Hepatocyte (in vitro differentiated cells): ENCODE measurements around the gene NPL. TPM values are rescaled to one million over a fixed set of nuclear protein-coding genes. Genes with fewer than 3 reads are reported as not detected.

Experiments used
- DNase-seq: peaks from one replicate; pipeline ENCODE4 v3.0.0-alpha.2; 2016; ENCODE audit warnings: low spot score
- H2AFZ ChIP-seq: fragments of 200-600 bp; sonication (generic); 2 replicates; pipeline ENCODE4 v1.6.0; 2016; ENCODE audit warnings: antibody characterized with exemption, mild to moderate bottlenecking
- H3K27ac ChIP-seq: fragments of 200-600 bp; sonication (generic); 2 replicates; pipeline ENCODE4 v1.5.1; 2016; ENCODE audit warnings: mild to moderate bottlenecking
- H3K27me3 ChIP-seq: fragments of 200-600 bp; sonication (generic); 2 replicates; pipeline ENCODE4 v1.6.1; 2016
- H3K36me3 ChIP-seq: fragments of 200-600 bp; sonication (generic); replicated peaks from 2 replicates; pipeline ENCODE4 v1.5.1; 2016; ENCODE audit warnings: low read depth; ENCODE audit not compliant: insufficient read depth
- H3K4me1 ChIP-seq: fragments of 200-600 bp; sonication (generic); 2 replicates; pipeline ENCODE4 v1.5.1; 2016; ENCODE audit warnings: mild to moderate bottlenecking, moderate library complexity; ENCODE audit not compliant: insufficient read depth
- H3K4me2 ChIP-seq: fragments of 200-600 bp; sonication (generic); 2 replicates; pipeline ENCODE4 v1.6.0; 2016
- H3K4me3 ChIP-seq: fragments of 200-600 bp; sonication (generic); 2 replicates; pipeline ENCODE4 v1.5.1; 2016; ENCODE audit warnings: mild to moderate bottlenecking
- H3K79me2 ChIP-seq: fragments of 200-600 bp; sonication (generic); 2 replicates; pipeline ENCODE4 v1.6.0; 2017; ENCODE audit warnings: mild to moderate bottlenecking
- H3K9me2 ChIP-seq: fragments of 200-600 bp; sonication (generic); replicated peaks from 2 replicates; pipeline ENCODE4 v1.6.0; 2017; ENCODE audit warnings: mild to moderate bottlenecking; ENCODE audit not compliant: insufficient read depth
- H3K9me3 ChIP-seq: fragments of 200-600 bp; sonication (generic); 2 replicates; pipeline ENCODE4 v1.5.1; 2016; ENCODE audit warnings: low read depth, mild to moderate bottlenecking
- H4K20me1 ChIP-seq: fragments of 200-600 bp; sonication (generic); 2 replicates; pipeline ENCODE4 v1.6.0; 2016; ENCODE audit warnings: mild to moderate bottlenecking; ENCODE audit not compliant: insufficient read depth, poor library complexity, severe bottlenecking
- CTCF ChIP-seq: fragments of 200-600 bp; sonication (generic); IDR thresholded peaks from 2 replicates; pipeline ENCODE4 v1.5.1; 2016; ENCODE audit warnings: antibody characterized with exemption, mild to moderate bottlenecking; ENCODE audit not compliant: poor library complexity
- EZH2 ChIP-seq: fragments of 200-600 bp; sonication (generic); IDR thresholded peaks from 2 replicates; pipeline ENCODE4 v1.6.1; 2016; ENCODE audit warnings: antibody characterized with exemption, mild to moderate bottlenecking, borderline replicate concordance
- EZH2phosphoT487 ChIP-seq: fragments of 200-600 bp; sonication (generic); IDR thresholded peaks from one replicate; pipeline ENCODE4 v1.6.1; 2018; ENCODE audit warnings: antibody characterized with exemption, mild to moderate bottlenecking, low read depth, moderate library complexity; ENCODE audit not compliant: unreplicated experiment, severe bottlenecking
- WGBS: methylation state at CpG from one replicate; pipeline ENCODE4 v1.1.6; 2016; ENCODE audit warnings: low lambda C conversion rate; ENCODE audit errors: missing lambda C conversion rate; 5-methylcytosine and 5-hydroxymethylcytosine counted together
- polyA plus RNA-seq: library from polyadenylated mRNA; unstranded; fragments of >200 nt; fragmentation: Nextera tagmentation; extraction: Ambion mirVana; gene quantifications from 2 replicates; pipeline ENCODE4 v1.2.1, GENCODE V29; 2016
- total RNA-seq: library from RNA; depleted of rRNA; stranded (reverse); fragments of >200 nt; gene quantifications from 2 replicates; pipeline ENCODE4 v1.2.3, GENCODE V29; 2014

NPL gene
- total and polyA plus RNA-seq, 2 experiments from 2014 or later = 7.1 to 10.2 TPM

DNA sequence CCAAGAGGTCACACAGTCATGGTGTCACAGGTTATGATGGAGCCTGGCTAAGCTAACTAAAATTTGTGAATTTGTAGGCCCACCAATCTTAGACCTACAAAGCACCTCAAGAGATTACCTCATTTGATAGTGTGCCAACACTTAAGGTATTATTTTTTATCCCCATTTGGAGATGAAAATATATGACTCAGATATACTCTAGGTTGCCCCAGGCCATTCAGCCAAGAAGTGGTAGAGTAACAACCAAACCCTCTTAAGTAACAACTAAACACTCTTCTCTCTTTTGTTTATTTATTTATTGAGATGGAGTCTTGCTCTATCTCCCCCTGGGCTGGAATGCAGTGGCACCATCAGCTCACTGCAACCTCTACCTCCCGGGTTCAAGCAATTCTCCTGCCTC, 14.3 kb downstream of the NPL start:
- H4K20me1 ChIP-seq = no peaks in the 10 kb centered on the region
- no peaks in the 10 kb centered on the region for H3K9me3 ChIP-seq
- no peak for TF ChIP-seq CTCF
- no peak for TF ChIP-seq EZH2phosphoT487
- no peak for TF ChIP-seq EZH2
- WGBS = 85% methylated on average over 1 of the region's 1 CpG
- H3K4me1 ChIP-seq = no peaks in the 10 kb centered on the region
- no peaks in the 10 kb centered on the region for H3K36me3 ChIP-seq
- H2AFZ ChIP-seq = no peak overlapping the region
- no peak for DNase-seq
- no peak overlapping the region for H3K27ac ChIP-seq
- H3K9me2 ChIP-seq = no peaks in the 10 kb centered on the region
- H3K79me2 ChIP-seq = no peaks in the 10 kb centered on the region
- H3K27me3 ChIP-seq = no peaks in the 10 kb centered on the region
- H3K4me2 ChIP-seq = no peak overlapping the region
- no peak overlapping the region for H3K4me3 ChIP-seq

DNA sequence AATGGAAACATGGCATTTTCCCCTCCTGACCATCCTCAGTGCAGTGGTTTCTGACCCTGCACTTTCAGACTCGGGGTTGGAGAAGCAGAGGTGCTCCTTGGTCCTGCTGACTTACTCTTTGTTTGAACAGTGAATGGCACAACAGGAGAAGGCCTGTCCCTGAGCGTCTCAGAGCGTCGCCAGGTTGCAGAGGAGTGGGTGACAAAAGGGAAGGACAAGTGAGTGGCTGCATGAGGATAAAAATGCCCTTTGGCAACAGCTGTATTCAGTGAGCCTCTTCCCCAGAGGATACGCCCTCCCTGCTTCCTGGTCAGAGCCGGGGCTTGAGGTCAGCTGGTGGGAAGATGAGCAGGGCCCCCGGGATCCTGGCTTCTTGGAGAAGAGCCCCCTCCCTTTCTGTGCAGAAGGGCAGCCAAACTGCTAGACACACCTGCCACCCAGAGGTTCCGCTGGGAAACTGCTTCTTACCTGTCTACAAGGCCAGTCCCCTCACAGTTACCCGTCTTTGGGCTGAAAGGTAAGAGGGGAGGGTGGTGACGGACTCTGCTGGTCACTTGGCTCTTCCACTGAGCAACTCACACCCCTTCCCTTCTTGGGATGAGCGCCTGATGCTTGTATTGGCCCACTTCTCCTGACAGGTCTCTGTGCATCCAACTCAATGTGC, 16.6 kb downstream of the NPL start:
- 64% methylated on average over 11 of the region's 11 CpGs for whole genome bisulfite sequencing
- Histone ChIP-seq H4K20me1 (no peaks in the 10 kb centered on the region), H3K4me2 (no peak overlapping the region), H3K9me2 (no peaks in the 10 kb centered on the region), H3K36me3 (no peaks in the 10 kb centered on the region), H3K27ac (no peak overlapping the region), H3K9me3 (no peaks in the 10 kb centered on the region), H3K79me2 (no peaks in the 10 kb centered on the region), H3K4me1 (no peaks in the 10 kb centered on the region), H2AFZ (no peak overlapping the region), H3K27me3 (no peaks in the 10 kb centered on the region), H3K4me3 (no peak overlapping the region)
- peak; percentile 27 for DNase-seq
- no peak for TF ChIP-seq EZH2
- TF ChIP-seq CTCF = peak; percentile 32

GRCh38 chr1:182807907-182808306, 18.3 kb downstream of the NPL start:
- TF ChIP-seq CTCF = no peak
- TF ChIP-seq EZH2phosphoT487 = no peak
- no peak for TF ChIP-seq EZH2
- H3K4me1 ChIP-seq = no peaks in the 10 kb centered on the region
- H3K9me2 ChIP-seq = no peaks in the 10 kb centered on the region
- H3K4me2 ChIP-seq = no peak overlapping the region
- no peak overlapping the region for H2AFZ ChIP-seq
- no peak overlapping the region for H3K27ac ChIP-seq
- H3K36me3 ChIP-seq = no peaks in the 10 kb centered on the region
- H3K9me3 ChIP-seq = no peaks in the 10 kb centered on the region
- no peaks in the 10 kb centered on the region for H3K27me3 ChIP-seq
- no peaks in the 10 kb centered on the region for H3K79me2 ChIP-seq
- no peak for DNase-seq
- H4K20me1 ChIP-seq = no peaks in the 10 kb centered on the region
- 81% methylated on average over 3 of the region's 3 CpGs for WGBS
- no peak overlapping the region for H3K4me3 ChIP-seq
